ENCODE data around the gene PRKCH. TPM values are rescaled to one million over a fixed set of nuclear protein-coding genes. Genes with fewer than 3 reads are reported as not detected.

PRKCH gene
- total and polyA plus RNA-seq, 10 of the 15 experiments (the other 5 are each of a cell fraction or from before 2014, with no cell fraction given): 10.7 to 140 (median 33.2) TPM

DNA sequence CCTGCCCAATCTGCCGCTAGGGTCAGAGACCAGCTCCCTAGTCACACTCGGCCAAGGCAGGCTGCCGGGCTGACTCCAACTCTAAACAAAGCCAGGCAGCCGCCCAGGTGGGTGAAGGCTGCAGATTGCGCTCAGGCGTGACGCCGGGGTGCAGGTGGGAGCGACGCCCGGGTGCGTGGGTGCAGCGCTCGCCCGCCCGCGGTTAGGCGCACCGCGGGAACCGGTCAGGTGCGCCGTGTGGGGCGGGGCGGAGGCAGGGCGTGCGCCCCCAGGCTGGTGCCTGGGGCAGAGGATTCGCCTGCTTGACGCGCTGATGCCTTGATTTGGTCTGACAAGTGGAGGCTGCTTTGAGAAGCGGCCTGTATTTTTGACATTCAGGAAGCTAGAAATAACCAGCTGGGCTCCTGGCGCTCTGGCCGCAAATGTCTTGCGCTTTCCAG lies 247.2 kb downstream of the PRKCH start (continued):
- TF ChIP-seq ETV6 (conservative IDR thresholded peaks at IDR 0.05 in 1 of 2, IDR thresholded peaks at IDR 0.05 in 1 of 2; ENCODE audit: borderline replicate concordance in 1 of 2, low read depth in 1 of 2): no peak
- no peak for TF ChIP-seq CEBPZ (IDR thresholded peaks at IDR 0.05; ENCODE audit: low read depth, low read length)
- peak; percentile 55 for TF ChIP-seq BCL3 (IDR thresholded peaks at IDR 0.05; ENCODE audit: borderline replicate concordance, insufficient read depth, low read depth, low read length, poor library complexity, severe bottlenecking)
- TF ChIP-seq LARP7 (IDR thresholded peaks at IDR 0.05): peak; percentile 79
- no peak for TF ChIP-seq SREBF1 (IDR thresholded peaks at IDR 0.05; ENCODE audit: low read length)
- TF ChIP-seq, protein P1, sequence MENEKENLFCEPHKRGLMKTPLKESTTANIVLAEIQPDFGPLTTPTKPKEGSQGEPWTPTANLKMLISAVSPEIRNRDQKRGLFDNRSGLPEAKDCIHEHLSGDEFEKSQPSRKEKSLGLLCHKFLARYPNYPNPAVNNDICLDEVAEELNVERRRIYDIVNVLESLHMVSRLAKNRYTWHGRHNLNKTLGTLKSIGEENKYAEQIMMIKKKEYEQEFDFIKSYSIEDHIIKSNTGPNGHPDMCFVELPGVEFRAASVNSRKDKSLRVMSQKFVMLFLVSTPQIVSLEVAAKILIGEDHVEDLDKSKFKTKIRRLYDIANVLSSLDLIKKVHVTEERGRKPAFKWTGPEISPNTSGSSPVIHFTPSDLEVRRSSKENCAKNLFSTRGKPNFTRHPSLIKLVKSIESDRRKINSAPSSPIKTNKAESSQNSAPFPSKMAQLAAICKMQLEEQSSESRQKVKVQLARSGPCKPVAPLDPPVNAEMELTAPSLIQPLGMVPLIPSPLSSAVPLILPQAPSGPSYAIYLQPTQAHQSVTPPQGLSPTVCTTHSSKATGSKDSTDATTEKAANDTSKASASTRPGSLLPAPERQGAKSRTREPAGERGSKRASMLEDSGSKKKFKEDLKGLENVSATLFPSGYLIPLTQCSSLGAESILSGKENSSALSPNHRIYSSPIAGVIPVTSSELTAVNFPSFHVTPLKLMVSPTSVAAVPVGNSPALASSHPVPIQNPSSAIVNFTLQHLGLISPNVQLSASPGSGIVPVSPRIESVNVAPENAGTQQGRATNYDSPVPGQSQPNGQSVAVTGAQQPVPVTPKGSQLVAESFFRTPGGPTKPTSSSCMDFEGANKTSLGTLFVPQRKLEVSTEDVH (IDR thresholded peaks at IDR 0.05; ENCODE audit: low read depth, partially characterized antibody): no peak
- no peak for TF ChIP-seq TBL1XR1 (IDR thresholded peaks at IDR 0.05; ENCODE audit: low read depth, low read length)
- 0 out of 2 replicates have a peak, but pooled peaks have one; percentile 51 for TF ChIP-seq STAT1 (conservative IDR thresholded peaks at IDR 0.05)
- no peak for TF ChIP-seq NRF1 (conservative IDR thresholded peaks at IDR 0.05; ENCODE audit: low read depth, low read length)
- TF ChIP-seq STAT3 (IDR thresholded peaks at IDR 0.05; ENCODE audit: low read depth, low read length): no peak
- TF ChIP-seq CREM (IDR thresholded peaks at IDR 0.05; ENCODE audit: low read depth): no peak
- peak; percentile 90 for TF ChIP-seq TAF1 (IDR thresholded peaks at IDR 0.05; ENCODE audit: borderline replicate concordance, low read depth, low read length)
- TF ChIP-seq EGR1 (IDR thresholded peaks at IDR 0.05; ENCODE audit: borderline replicate concordance in 1 of 2, low read depth in 2 of 2, low read length in 2 of 2): peak in 1 of 2 experiments; percentile 97; a peak in 2 of 3 replicates
- TF ChIP-seq CREB1 (IDR thresholded peaks at IDR 0.05; ENCODE audit: low read depth): 0 out of 2 replicates have a peak, but pooled peaks have one; percentile 17
- no peak for TF ChIP-seq CHD4 (IDR thresholded peaks at IDR 0.05)
- TF ChIP-seq HDAC6 (IDR thresholded peaks at IDR 0.05; ENCODE audit: unreplicated experiment): peak; percentile 40
- no peak for TF ChIP-seq NBN (IDR thresholded peaks at IDR 0.05)
- TF ChIP-seq CEBPB (IDR thresholded peaks at IDR 0.05; ENCODE audit: borderline replicate concordance in 1 of 2, low read depth in 2 of 2, low read length in 2 of 2): no peak
- TF ChIP-seq IRF5 (IDR thresholded peaks at IDR 0.05; ENCODE audit: borderline replicate concordance): no peak
- no peak for TF ChIP-seq SMAD5 (IDR thresholded peaks at IDR 0.05; ENCODE audit: low read depth)

Measured in GM12878 (cell line).